Measurements from ENCODE around the gene DSE.

Gene DSE

DNA sequence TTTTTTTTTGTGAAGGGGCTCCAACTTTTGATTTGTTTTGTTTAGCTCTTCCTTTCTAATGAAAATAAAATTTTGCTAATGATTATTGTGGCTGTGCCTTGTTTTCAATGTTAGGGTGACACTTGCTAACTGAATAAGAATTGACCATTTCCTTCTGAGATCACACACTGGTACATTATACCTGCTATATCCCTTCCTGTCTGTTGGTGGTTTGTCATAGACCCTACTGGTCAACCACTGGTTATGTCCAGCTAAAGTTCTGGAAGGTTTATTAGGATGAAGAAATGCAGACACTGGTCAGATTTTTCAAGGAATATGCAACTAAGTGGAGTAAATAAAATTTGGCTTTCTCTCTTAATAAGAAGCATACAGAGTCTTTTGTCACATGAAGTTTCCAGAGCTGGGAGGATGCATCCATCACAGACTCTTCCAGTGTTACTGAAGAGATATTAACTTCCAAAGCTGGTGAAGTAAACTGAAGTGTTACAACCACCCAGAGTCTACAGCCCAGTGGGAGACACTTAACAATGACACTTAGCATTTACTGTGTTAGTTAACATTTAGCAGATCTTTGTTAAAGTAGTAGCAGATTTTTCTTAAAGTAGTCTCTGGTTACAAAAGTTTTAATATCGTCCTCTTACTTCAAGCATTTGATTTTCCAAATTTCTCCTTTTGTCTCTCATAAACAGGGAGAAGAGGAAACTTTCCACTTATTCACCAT lies 121.0 kb downstream of the DSE start:
- no peak for DNase-seq

GRCh38 chr6:116492331-116493067 lies 121.8 kb downstream of the DSE start:
- no peak for DNase-seq

Data from activated naive CD4-positive, alpha-beta T cell (primary cell).